ENCODE data around the gene SPDEF. TPM values are rescaled to one million over a fixed set of nuclear protein-coding genes. Genes with fewer than 3 reads are reported as not detected.

Gene SPDEF
- total and polyA plus RNA-seq, 8 donors: 0.93 to 6.0 (median 1.8) TPM

DNA sequence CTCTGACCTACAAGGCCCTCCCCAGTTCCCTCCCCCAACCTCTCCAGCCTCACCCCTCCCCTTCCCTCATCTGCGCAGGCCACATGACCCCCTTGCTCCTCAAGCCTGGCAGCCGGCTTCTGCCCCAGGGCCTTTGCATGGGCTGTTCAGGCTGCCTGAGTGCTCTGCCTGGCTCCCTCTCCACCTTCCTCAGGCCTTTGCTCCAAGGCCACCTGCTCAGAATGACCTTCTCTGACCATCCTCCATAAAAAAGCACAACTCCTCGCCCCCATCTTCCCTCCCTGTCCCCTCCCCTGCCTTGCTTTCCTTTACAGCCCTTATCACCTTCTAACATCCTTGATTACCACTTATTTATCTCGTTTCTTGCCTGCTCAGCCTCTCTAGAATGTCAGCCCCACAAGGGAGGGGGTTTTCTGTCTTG is 38.7 kb downstream of the SPDEF start:
- Histone ChIP-seq H3K4me1 (no peaks in the 10 kb centered on the region), H3K4me3 (no peak overlapping the region), H3K36me3 (no peaks in the 10 kb centered on the region), H3K9me3 (no peaks in the 10 kb centered on the region), H3K27me3 (peaks cover 0 to 37% of the 10 kb centered on the region in 2 donors), H3K27ac (no peak overlapping the region)
- intact Hi-C loops (cut with DNase I): no loop called here
- no peak for ATAC-seq
- TF ChIP-seq, protein P1, sequence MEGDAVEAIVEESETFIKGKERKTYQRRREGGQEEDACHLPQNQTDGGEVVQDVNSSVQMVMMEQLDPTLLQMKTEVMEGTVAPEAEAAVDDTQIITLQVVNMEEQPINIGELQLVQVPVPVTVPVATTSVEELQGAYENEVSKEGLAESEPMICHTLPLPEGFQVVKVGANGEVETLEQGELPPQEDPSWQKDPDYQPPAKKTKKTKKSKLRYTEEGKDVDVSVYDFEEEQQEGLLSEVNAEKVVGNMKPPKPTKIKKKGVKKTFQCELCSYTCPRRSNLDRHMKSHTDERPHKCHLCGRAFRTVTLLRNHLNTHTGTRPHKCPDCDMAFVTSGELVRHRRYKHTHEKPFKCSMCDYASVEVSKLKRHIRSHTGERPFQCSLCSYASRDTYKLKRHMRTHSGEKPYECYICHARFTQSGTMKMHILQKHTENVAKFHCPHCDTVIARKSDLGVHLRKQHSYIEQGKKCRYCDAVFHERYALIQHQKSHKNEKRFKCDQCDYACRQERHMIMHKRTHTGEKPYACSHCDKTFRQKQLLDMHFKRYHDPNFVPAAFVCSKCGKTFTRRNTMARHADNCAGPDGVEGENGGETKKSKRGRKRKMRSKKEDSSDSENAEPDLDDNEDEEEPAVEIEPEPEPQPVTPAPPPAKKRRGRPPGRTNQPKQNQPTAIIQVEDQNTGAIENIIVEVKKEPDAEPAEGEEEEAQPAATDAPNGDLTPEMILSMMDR (IDR thresholded peaks at IDR 0.05): no peak
- DNase-seq: no peak

DNA sequence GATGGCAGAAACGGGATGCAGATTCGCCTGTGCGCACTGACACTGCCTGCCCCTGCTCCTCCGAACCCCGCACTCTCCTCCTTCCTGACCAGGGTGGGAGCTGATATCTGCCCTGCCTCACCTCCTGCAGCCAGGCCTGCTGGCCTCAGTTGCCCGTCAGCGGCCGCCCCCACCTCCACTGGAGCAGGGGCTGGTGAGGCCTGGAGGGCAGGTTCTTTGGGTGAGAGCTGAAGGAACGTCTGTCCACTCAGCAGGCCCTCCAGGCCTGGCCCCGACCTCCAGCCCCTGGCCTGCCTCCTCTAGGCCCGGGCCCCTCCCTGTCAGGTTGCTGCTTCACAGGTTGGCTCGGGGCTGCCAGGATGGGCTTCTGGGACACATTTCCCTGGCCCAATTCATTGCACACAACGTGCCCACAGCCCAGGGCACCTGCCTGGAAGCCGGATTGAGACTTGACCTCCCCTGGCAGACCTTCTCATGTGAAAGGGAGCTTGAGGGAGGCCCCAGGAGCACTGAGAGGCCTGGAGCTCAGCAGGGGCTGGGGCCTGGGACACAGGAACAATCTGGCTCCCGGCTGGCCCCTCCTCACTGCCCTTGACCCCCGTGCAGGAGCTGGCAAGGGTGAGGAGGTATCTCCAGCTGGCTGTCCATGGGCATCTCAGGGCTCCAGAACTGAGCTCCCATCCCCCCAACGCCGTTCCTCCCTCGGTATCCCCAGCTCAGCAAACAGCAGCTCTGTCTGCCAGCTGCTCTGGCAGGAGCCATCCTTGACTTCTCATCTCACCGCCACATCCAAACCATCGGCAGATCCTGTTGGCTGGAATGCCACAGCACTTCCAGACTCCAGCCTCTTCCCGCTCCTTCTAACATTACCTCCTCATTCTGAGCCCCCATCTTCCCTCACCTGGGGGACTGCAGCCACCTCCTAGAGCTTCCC is 39.5 kb downstream of the SPDEF start:
- no peak for DNase-seq
- H3K4me3 ChIP-seq: no peak overlapping the region
- peaks cover 0 to 37% of the 10 kb centered on the region in 2 donors for H3K27me3 ChIP-seq
- H3K4me1 ChIP-seq: no peaks in the 10 kb centered on the region
- no peak for ATAC-seq
- intact Hi-C loops (cut with DNase I): no loop called here
- H3K36me3 ChIP-seq: no peaks in the 10 kb centered on the region
- TF ChIP-seq, protein P1 (IDR thresholded peaks at IDR 0.05): no peak
- H3K27ac ChIP-seq: no peak overlapping the region
- H3K9me3 ChIP-seq: no peaks in the 10 kb centered on the region

DNA sequence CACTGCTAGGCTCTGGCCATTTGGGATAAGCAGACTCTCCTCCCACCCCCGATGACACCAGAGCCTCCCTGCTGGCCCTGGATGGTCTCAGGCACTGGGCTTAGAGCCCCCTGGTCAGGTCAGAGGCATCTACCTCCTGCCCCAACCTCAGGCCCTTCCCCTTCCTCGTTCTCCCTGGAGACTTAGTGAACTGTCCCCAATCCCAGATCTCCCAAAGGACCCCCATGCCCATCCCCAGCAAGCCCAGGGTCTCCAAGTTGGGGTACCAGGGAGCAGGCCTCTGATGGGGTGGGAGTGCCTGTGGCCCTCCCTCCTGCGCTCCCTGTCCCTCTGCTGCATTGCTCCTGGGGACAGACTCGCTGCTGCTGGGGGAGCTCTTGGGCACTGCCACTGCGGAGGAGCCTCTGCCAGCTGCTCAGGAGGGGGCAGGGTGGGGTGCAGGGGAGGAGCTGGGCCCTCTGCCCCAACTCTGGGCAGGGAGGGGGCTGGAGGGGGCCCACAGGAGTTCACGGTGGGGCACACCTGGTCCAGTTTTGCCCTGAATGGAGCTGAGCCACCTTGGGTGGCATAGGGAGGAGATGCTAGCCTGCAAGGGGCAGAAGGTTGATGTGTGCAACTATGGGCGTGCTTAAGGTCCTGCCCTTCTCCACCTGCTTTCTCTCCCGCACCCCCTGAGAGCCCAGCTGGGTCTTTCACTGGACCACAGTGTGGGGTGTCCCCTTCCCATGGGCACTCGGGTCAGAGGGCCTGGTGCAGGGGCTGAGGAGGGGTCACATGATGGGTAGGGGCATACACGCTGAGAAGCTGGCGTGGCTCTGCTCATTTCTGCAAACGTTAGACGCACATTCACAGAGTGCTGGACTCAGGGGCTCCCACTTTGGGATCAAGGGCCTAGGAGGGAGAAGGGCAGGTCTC is 40.4 kb downstream of the SPDEF start:
- H3K4me3 ChIP-seq: no peak overlapping the region
- no peak for ATAC-seq
- no peaks in the 10 kb centered on the region for H3K9me3 ChIP-seq
- TF ChIP-seq, protein P1 (IDR thresholded peaks at IDR 0.05): no peak
- H3K27me3 ChIP-seq: peaks cover 0 to 37% of the 10 kb centered on the region in 2 donors
- no peak for DNase-seq
- H3K36me3 ChIP-seq: no peaks in the 10 kb centered on the region
- no peak overlapping the region for H3K27ac ChIP-seq
- intact Hi-C loops (cut with DNase I): no loop called here
- no peaks in the 10 kb centered on the region for H3K4me1 ChIP-seq

DNA sequence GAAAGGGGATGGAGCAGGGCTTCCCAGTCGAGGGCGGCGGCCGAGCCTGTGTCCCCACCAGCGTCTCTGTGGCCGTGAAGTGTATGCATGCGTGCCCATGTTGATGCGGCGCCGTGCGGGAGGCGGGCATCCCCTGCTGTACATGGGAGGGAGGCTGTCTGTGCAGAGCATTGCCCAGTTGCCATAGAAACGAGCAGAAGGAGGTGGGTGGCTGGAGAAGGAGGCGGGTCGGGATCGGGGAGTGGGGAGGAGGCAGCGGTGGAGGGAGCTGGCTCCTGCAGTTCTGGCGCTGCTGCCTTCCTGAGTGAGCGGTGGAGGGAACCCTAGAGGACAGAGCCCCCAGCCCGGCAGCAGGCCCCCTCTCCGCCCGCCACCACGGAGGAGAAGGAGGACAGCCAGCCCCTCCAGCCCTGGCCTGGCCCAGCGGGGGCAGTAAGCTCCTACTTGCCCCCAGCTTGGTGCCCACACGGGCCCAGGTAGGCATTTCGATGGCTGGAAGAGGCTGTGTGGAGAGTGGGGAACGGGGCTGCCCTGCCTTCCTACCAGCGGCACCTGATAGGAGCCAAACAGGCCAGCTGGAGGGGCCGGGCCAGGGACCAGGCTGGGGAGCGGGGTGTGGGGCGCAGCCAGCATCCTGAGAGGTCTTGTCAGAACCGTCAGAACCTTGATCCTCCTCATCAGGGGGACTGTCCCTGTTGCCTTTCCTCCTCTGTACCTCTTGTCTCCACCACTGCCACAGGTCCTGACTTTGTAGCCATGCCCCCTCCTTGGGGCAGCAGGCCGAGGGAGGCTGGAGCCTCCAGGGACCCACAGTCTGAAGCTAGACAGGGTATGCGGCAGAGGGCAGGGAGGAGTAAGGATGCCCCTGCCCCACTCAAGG is 41.3 kb downstream of the SPDEF start:
- intact Hi-C loops (cut with DNase I): no loop called here
- Histone ChIP-seq H3K4me3 (no peak overlapping the region), H3K27me3 (peaks cover 0 to 37% of the 10 kb centered on the region in 2 donors), H3K36me3 (no peaks in the 10 kb centered on the region), H3K27ac (no peak overlapping the region), H3K4me1 (no peaks in the 10 kb centered on the region), H3K9me3 (peaks cover 0 to 3% of the 10 kb centered on the region in 2 donors)
- TF ChIP-seq, protein P1 (IDR thresholded peaks at IDR 0.05): no peak
- ATAC-seq (peak; percentile 25), DNase-seq (peak in 1 of 4 donors; percentile 68)
